IMR-90 (cell line): ENCODE measurements around the gene ADGRB3. TPM values are rescaled to one million over a fixed set of nuclear protein-coding genes. Genes with fewer than 3 reads are reported as not detected.

Source experiments
- ATAC-seq: fragments of 200-7000 bp; cut with Tn5 transposase; 2 replicates; pipeline ENCODE4 v1.9.1; 2020; ENCODE audit warnings: low read depth, mild to moderate bottlenecking, moderate library complexity
- BruUV-seq: library from RNA; stranded (reverse); fragments of 400-500 nt; replicated peaks from 2 replicates; lab custom pipeline; 2021; lab: Mats Ljungman, UMichigan
- CTCF ChIA-PET: fragments of 300-600 bp; formaldehyde crosslinking; extraction: SDS; loops from one replicate; lab custom pipeline; 2021; ENCODE audit warnings: antibody characterized with exemption; lab: Yijun Ruan, JAX
- POLR2A ChIA-PET: fragments of 300-600 bp; sonication (Branson Sonifier 250); formaldehyde crosslinking; loops from one replicate; lab custom pipeline; 2022; ENCODE audit warnings: antibody characterized with exemption; ENCODE audit not compliant: unreplicated experiment; lab: Charles Lee
- DNase-seq: peaks from one replicate; pipeline ENCODE4 v3.0.0; 2013
- H2AFZ ChIP-seq: replicated peaks from 2 replicates; pipeline ENCODE3; 2013; ENCODE audit warnings: low read length, mild to moderate bottlenecking; ENCODE audit not compliant: poor library complexity
- H2AK5ac ChIP-seq: 2 replicates; pipeline ENCODE4 v1.6.1; 2013; ENCODE audit warnings: low read depth, low read length, inconsistent platforms
- H2AK9ac ChIP-seq: replicated peaks from 2 replicates; pipeline ENCODE3; 2013; ENCODE audit warnings: mild to moderate bottlenecking, low read depth, low read length, moderate library complexity; ENCODE audit not compliant: poor library complexity
- H2BK120ac ChIP-seq: 2 replicates; pipeline ENCODE4 v1.6.1; 2013; ENCODE audit warnings: low read depth, low read length, inconsistent platforms
- H2BK15ac ChIP-seq: 3 replicates; pipeline ENCODE4 v1.6.1; 2013; ENCODE audit warnings: low read depth, low read length, inconsistent platforms
- H2BK20ac ChIP-seq: 2 replicates; pipeline ENCODE4 v1.6.1; 2013; ENCODE audit warnings: low read depth, mild to moderate bottlenecking, inconsistent platforms, low read length, moderate library complexity
- H2BK5ac ChIP-seq: 2 replicates; pipeline ENCODE4 v1.6.1; 2013; ENCODE audit warnings: mild to moderate bottlenecking, low read depth, low read length, inconsistent platforms; ENCODE audit not compliant: poor library complexity, severe bottlenecking
- H3K14ac ChIP-seq: replicated peaks from 2 replicates; pipeline ENCODE4 v1.6.1; 2013; ENCODE audit warnings: low read depth, low read length, inconsistent platforms
- H3K18ac ChIP-seq: 2 replicates; pipeline ENCODE4 v1.6.1; 2013; ENCODE audit warnings: low read depth, low read length, control low read depth
- H3K23ac ChIP-seq: 2 replicates; pipeline ENCODE4 v1.6.1; 2013; ENCODE audit warnings: low read depth, low read length, inconsistent platforms
- H3K27ac ChIP-seq: 2 replicates; pipeline ENCODE4 v1.5.1; 2013; ENCODE audit warnings: mild to moderate bottlenecking, control low read depth, low read length; ENCODE audit not compliant: insufficient read depth
- H3K27me3 ChIP-seq: 2 replicates; pipeline ENCODE4 v1.6.1; 2013; ENCODE audit warnings: low read length; ENCODE audit not compliant: control insufficient read depth, insufficient read depth
- H3K36me3 ChIP-seq: 2 replicates; pipeline ENCODE4 v1.6.1; 2013; ENCODE audit warnings: low read length, mixed read lengths; ENCODE audit not compliant: control insufficient read depth, insufficient read depth
- H3K4ac ChIP-seq: 2 replicates; pipeline ENCODE4 v1.6.1; 2013; ENCODE audit warnings: low read depth, low read length, inconsistent platforms
- H3K4me1 ChIP-seq: 2 replicates; pipeline ENCODE4 v1.6.1; 2013; ENCODE audit warnings: low read length, mixed read lengths; ENCODE audit not compliant: control insufficient read depth, insufficient read depth
- H3K4me2 ChIP-seq: 2 replicates; pipeline ENCODE4 v1.6.1; 2013; ENCODE audit warnings: low read depth, mild to moderate bottlenecking, control low read depth, low read length, moderate library complexity
- H3K4me3 ChIP-seq: 2 replicates; pipeline ENCODE4 v1.5.1; 2013; ENCODE audit warnings: low read depth, mild to moderate bottlenecking, control low read depth, low read length, moderate library complexity; ENCODE audit not compliant: insufficient read depth
- H3K56ac ChIP-seq: 2 replicates; pipeline ENCODE4 v1.6.1; 2013; ENCODE audit warnings: low read length, inconsistent platforms; ENCODE audit not compliant: insufficient read depth; ENCODE audit errors: extremely low read depth
- H3K79me1 ChIP-seq, 2 experiments: 2 replicates each; pipeline ENCODE4 v1.6.1; 2013; ENCODE audit warnings: low read length in 2 of 2, inconsistent platforms in 1 of 2, low read depth in 1 of 2
- H3K9ac ChIP-seq: 2 replicates; pipeline ENCODE4 v1.6.1; 2013; ENCODE audit warnings: low read depth, low read length, control low read depth
- H3K9me1 ChIP-seq: 2 replicates; pipeline ENCODE4 v1.6.1; 2013; ENCODE audit warnings: low read length, inconsistent platforms; ENCODE audit not compliant: insufficient read depth
- H3K9me3 ChIP-seq: 2 replicates; pipeline ENCODE4 v1.6.1; 2013; ENCODE audit warnings: low read length; ENCODE audit not compliant: control insufficient read depth, insufficient read depth
- H4K20me1 ChIP-seq: 2 replicates; pipeline ENCODE4 v1.6.1; 2013; ENCODE audit warnings: low read length, inconsistent platforms; ENCODE audit not compliant: insufficient read depth
- H4K5ac ChIP-seq: 2 replicates; pipeline ENCODE4 v1.6.1; 2013; ENCODE audit warnings: mild to moderate bottlenecking, low read depth, low read length, control low read depth
- H4K8ac ChIP-seq, 2 experiments: 2 replicates each; pipeline ENCODE4 v1.6.1; 2013; ENCODE audit warnings: low read depth in 2 of 2, low read length in 2 of 2, control low read depth in 1 of 2, inconsistent platforms in 1 of 2
- H4K91ac ChIP-seq: 2 replicates; pipeline ENCODE4 v1.6.1; 2013; ENCODE audit warnings: low read depth, low read length, inconsistent platforms; ENCODE audit not compliant: insufficient read depth
- BHLHE40 ChIP-seq: fragments of 150-350 bp; IDR thresholded peaks from 2 replicates; pipeline ENCODE4 v1.6.1; 2016; ENCODE audit warnings: mild to moderate bottlenecking, low read depth, low read length
- CEBPB ChIP-seq: IDR thresholded peaks from 2 replicates; pipeline ENCODE4 v1.6.1; 2012; ENCODE audit warnings: low read depth, low read length, improper control_type of control experiment
- CHD1 ChIP-seq: IDR thresholded peaks from 2 replicates; pipeline ENCODE4 v1.6.1; 2012; ENCODE audit warnings: low read depth, low read length, improper control_type of control experiment
- FOS ChIP-seq: fragments of 150-350 bp; IDR thresholded peaks from 2 replicates; pipeline ENCODE4 v1.6.1; 2016; ENCODE audit warnings: low read depth, low read length
- MAFK ChIP-seq: IDR thresholded peaks from 2 replicates; pipeline ENCODE4 v1.6.1; 2012; ENCODE audit warnings: low read depth, low read length, improper control_type of control experiment
- MAZ ChIP-seq: IDR thresholded peaks from 2 replicates; pipeline ENCODE4 v1.6.1; 2012; ENCODE audit warnings: low read depth, mild to moderate bottlenecking, low read length, improper control_type of control experiment, moderate library complexity, borderline replicate concordance
- MXI1 ChIP-seq: IDR thresholded peaks from 2 replicates; pipeline ENCODE4 v1.6.1; 2012; ENCODE audit warnings: low read depth, mild to moderate bottlenecking, low read length, moderate library complexity, borderline replicate concordance
- NFE2L2 ChIP-seq: fragments of 150-350 bp; IDR thresholded peaks from 2 replicates; pipeline ENCODE4 v1.6.1; 2016; ENCODE audit warnings: low read depth, mild to moderate bottlenecking, low read length
- POLR2A ChIP-seq: IDR thresholded peaks from 2 replicates; pipeline ENCODE4 v1.6.1; 2012; ENCODE audit warnings: mild to moderate bottlenecking, low read depth, low read length
- RCOR1 ChIP-seq: IDR thresholded peaks from 2 replicates; pipeline ENCODE4 v1.6.1; 2012; ENCODE audit warnings: mild to moderate bottlenecking, low read length, improper control_type of control experiment; ENCODE audit not compliant: insufficient replicate concordance
- RFX5 ChIP-seq: IDR thresholded peaks from 2 replicates; pipeline ENCODE4 v1.8.0; 2012; ENCODE audit warnings: low read depth, mild to moderate bottlenecking, low read length, moderate library complexity
- SMC3 ChIP-seq: fragments of 150-350 bp; IDR thresholded peaks from 2 replicates; pipeline ENCODE4 v1.6.1; 2016; ENCODE audit warnings: low read depth, mild to moderate bottlenecking, antibody characterized with exemption, low read length, moderate library complexity
- WGBS, 2 experiments: methylation state at CpG; one replicate each; pipeline versions ENCODE4 v1.1.5 to v1.1.7; 2013; ENCODE audit warnings: missing lambda C conversion rate in 2 of 2; ENCODE audit not compliant: insufficient read length in 1 of 2; ENCODE audit errors: extremely low coverage in 2 of 2; 5-methylcytosine and 5-hydroxymethylcytosine counted together
- dilution Hi-C: fragments of 300-500 bp; cut with HindIII; formaldehyde crosslinking; loops from one replicate; pipeline ENCODE4 v1.14.3; 2018; ENCODE audit warnings: low sequenced_read_pairs; ENCODE audit not compliant: unreplicated experiment
- in situ Hi-C: fragments of 300-500 bp; cut with MboI; formaldehyde crosslinking; loops from 3 replicates; pipeline ENCODE4 v1.14.3; 2019; ENCODE audit warnings: low sequenced_read_pairs, inconsistent platforms, mixed read lengths
- intact Hi-C: fragments of 100-400 bp; cut with micrococcal nuclease; formaldehyde crosslinking; loops from 2 replicates; pipeline ENCODE4 v1.10.0; 2022
- polyA plus RNA-seq, 3 experiments: library from polyadenylated mRNA; depleted of rRNA; stranded (reverse); fragments of >200 nt; gene quantifications; 2 replicates each; pipeline ENCODE4 v1.2.3, GENCODE V29; 2012; ENCODE audit warnings: low replicate concordance in 1 of 3
- total RNA-seq: library from RNA; depleted of rRNA; stranded (reverse); fragments of >200 nt; gene quantifications from 2 replicates; pipeline ENCODE4 v1.2.3, GENCODE V29; 2012
- TF ChIP-seq, protein P1 (sequence below): conservative IDR thresholded peaks from 2 replicates; pipeline ENCODE4 v1.5.1; 2012; ENCODE audit warnings: mild to moderate bottlenecking, low read depth, low read length, improper control_type of control experiment
- TF ChIP-seq, protein P2 (sequence below): fragments of 150-350 bp; IDR thresholded peaks from 2 replicates; pipeline ENCODE4 v1.6.1; 2016; ENCODE audit warnings: low read depth, mild to moderate bottlenecking, low read length, moderate library complexity, borderline replicate concordance

Gene ADGRB3
- total and polyA plus RNA-seq, 2 of the 4 experiments (the other 2 are of a cell fraction), result not detected

DNA sequence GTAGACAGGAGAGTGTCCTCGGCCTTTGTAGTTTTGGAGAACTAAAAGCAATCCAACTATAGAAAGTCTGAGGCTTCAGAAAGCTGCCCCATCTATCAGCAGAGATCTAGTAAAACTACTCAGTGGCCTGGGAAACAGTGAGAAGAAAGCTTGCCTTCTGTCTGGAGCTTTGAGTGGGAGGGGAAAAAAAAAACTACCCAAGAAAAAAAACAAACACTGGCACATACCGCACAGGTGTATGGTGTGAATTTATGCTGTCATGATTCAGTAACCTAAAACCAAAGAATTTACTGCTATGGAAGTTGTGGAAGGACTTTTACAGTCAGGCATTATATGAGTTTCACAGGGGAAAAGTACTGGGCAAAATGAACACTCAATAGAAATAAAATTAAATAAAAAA, 280.5 kb downstream of the ADGRB3 start:
- H3K27me3 ChIP-seq, result no peaks in the 10 kb centered on the region

More for the DNA sequence above, 280.5 kb downstream of the ADGRB3 start:
- no peak overlapping the region for H2AK5ac ChIP-seq
- H2AK9ac ChIP-seq, result no peak overlapping the region
- H3K9ac ChIP-seq, result no peak overlapping the region
- H4K91ac ChIP-seq, result no peak overlapping the region
- H4K5ac ChIP-seq, result no peak overlapping the region
- H2BK20ac ChIP-seq, result no peak overlapping the region
- H3K9me3 ChIP-seq, result no peaks in the 10 kb centered on the region
- DNase-seq (no peak), ATAC-seq (no peak)
- no peak overlapping the region for H3K4me2 ChIP-seq
- intact Hi-C loops (no loop called here), in situ Hi-C loops (no loop called here), dilution Hi-C loops (no loop called here)
- no peak overlapping the region for H2BK5ac ChIP-seq
- no peaks in the 10 kb centered on the region for H3K9me1 ChIP-seq
- no peak overlapping the region for H3K18ac ChIP-seq
- no peak overlapping the region for H4K8ac ChIP-seq
- H2BK120ac ChIP-seq, result no peak overlapping the region
- no peak overlapping the region for H2AFZ ChIP-seq
- no peak overlapping the region for H2BK15ac ChIP-seq
- H3K4ac ChIP-seq, result no peak overlapping the region
- no peak overlapping the region for H3K4me3 ChIP-seq
- BruUV-seq, result no TSS peak
- WGBS, 2 experiments, result no CpG with 5 or more reads among the region's 2 CpGs
- no peak overlapping the region for H3K14ac ChIP-seq
- CTCF ChIA-PET, result no interaction called here
- POLR2A ChIA-PET, result interaction anchor here (0.6 kb wide), 1 partner anchor 25 kb away, joined by 3 read pairs; no protein-coding TSS in a partner anchor
- no peaks in the 10 kb centered on the region for H4K20me1 ChIP-seq
- no peaks in the 10 kb centered on the region for H3K4me1 ChIP-seq
- no peak overlapping the region for H3K56ac ChIP-seq
- H3K27ac ChIP-seq, result no peak overlapping the region
- H3K23ac ChIP-seq, result no peak overlapping the region
- TF ChIP-seq SMC3, result no peak
- TF ChIP-seq MAZ, result no peak
- no peak for TF ChIP-seq FOS
- no peak for TF ChIP-seq CEBPB
- TF ChIP-seq BHLHE40, result no peak
- no peak for TF ChIP-seq MXI1
- no peak for TF ChIP-seq MAFK
- no peak for TF ChIP-seq CHD1
- no peak for TF ChIP-seq POLR2A
- TF ChIP-seq RFX5, result no peak
- TF ChIP-seq, protein P1, sequence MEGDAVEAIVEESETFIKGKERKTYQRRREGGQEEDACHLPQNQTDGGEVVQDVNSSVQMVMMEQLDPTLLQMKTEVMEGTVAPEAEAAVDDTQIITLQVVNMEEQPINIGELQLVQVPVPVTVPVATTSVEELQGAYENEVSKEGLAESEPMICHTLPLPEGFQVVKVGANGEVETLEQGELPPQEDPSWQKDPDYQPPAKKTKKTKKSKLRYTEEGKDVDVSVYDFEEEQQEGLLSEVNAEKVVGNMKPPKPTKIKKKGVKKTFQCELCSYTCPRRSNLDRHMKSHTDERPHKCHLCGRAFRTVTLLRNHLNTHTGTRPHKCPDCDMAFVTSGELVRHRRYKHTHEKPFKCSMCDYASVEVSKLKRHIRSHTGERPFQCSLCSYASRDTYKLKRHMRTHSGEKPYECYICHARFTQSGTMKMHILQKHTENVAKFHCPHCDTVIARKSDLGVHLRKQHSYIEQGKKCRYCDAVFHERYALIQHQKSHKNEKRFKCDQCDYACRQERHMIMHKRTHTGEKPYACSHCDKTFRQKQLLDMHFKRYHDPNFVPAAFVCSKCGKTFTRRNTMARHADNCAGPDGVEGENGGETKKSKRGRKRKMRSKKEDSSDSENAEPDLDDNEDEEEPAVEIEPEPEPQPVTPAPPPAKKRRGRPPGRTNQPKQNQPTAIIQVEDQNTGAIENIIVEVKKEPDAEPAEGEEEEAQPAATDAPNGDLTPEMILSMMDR, result no peak
- TF ChIP-seq, protein P2, sequence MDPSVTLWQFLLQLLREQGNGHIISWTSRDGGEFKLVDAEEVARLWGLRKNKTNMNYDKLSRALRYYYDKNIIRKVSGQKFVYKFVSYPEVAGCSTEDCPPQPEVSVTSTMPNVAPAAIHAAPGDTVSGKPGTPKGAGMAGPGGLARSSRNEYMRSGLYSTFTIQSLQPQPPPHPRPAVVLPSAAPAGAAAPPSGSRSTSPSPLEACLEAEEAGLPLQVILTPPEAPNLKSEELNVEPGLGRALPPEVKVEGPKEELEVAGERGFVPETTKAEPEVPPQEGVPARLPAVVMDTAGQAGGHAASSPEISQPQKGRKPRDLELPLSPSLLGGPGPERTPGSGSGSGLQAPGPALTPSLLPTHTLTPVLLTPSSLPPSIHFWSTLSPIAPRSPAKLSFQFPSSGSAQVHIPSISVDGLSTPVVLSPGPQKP, result no peak
- TF ChIP-seq NFE2L2, result no peak
- no peak for TF ChIP-seq RCOR1
- no peaks in the 10 kb centered on the region for H3K36me3 ChIP-seq
- no peaks in the 10 kb centered on the region for H3K79me1 ChIP-seq
